GM12801 (cell line): Measurements from ENCODE around the gene HOXD1.

Experiments
- TF ChIP-seq, protein P1 (sequence below): IDR thresholded peaks from one replicate; pipeline ENCODE4 v1.5.1; 2011; ENCODE audit warnings: control low read depth; ENCODE audit not compliant: insufficient read length; ENCODE audit errors: extremely low read depth

HOXD1 gene

DNA sequence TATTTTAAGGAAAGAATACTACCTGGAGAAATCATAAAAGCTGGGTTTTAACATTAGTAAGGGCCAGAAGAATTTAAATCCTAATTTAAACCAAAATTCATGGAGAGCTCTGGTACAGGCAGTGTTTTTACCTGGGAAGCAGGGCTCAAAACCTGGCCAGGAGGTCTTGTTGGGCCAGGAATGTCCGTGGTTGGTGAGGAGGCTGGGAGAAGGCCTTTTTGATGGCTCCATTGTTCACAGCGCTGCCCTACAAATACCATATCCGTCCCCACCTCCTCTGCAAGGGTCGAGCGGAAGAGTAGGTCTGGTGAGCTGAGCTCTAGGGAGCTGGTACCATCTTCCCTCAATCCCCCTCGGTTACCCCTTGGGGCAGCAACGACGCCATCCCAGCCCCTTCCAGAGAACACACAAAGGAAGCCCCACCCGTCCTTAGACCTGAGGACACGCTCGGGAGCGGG lies 10.9 kb upstream of the HOXD1 start:
- TF ChIP-seq, protein P1, sequence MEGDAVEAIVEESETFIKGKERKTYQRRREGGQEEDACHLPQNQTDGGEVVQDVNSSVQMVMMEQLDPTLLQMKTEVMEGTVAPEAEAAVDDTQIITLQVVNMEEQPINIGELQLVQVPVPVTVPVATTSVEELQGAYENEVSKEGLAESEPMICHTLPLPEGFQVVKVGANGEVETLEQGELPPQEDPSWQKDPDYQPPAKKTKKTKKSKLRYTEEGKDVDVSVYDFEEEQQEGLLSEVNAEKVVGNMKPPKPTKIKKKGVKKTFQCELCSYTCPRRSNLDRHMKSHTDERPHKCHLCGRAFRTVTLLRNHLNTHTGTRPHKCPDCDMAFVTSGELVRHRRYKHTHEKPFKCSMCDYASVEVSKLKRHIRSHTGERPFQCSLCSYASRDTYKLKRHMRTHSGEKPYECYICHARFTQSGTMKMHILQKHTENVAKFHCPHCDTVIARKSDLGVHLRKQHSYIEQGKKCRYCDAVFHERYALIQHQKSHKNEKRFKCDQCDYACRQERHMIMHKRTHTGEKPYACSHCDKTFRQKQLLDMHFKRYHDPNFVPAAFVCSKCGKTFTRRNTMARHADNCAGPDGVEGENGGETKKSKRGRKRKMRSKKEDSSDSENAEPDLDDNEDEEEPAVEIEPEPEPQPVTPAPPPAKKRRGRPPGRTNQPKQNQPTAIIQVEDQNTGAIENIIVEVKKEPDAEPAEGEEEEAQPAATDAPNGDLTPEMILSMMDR = no peak

GRCh38 chr2:176178038-176178756 lies 10.3 kb upstream of the HOXD1 start:
- TF ChIP-seq, protein P1 = no peak

GRCh38 chr2:176178757-176179295 lies 9.6 kb upstream of the HOXD1 start:
- TF ChIP-seq, protein P1 = no peak

DNA sequence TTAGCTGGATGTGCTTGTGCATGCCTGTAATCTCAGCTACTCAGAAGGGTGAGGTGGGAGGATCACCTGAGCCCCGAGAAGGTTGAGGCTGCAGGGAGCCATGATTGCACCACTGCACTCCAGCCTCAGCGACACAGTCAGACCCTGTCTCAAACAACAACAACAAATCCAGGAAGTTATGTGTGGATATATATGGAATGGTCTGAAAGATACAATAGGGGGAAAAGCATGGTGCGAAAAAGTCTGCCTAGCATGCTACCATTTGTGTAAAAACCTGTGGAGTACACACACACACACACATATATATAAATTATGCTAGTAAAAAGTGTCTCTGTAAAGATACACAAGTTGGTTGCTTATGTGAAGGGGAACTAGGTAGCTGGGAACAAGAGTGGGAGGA lies 6.9 kb upstream of the HOXD1 start:
- TF ChIP-seq, protein P1 = no peak

GRCh38 chr2:176182671-176183070 lies 5.8 kb upstream of the HOXD1 start:
- TF ChIP-seq, protein P1 = no peak

DNA sequence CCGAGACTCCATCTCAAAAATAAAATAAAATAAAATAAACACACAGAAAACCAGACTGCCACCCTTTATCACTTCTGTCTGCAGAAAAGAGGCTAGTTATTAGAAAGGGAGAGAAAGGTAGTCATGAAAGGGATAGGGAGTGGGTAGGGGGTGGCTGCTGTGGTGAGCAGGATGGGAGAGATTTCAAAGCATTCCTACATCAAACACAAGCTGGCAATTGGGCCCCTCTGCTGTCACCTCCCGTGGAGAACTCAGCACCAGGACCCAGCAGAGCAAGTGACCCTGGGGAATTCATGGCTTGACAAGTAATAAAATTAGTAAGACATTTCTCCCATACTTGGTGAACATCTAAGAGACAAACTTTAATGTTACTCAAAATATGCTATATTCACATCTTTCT lies 3.7 kb upstream of the HOXD1 start:
- TF ChIP-seq, protein P1 = no peak

DNA sequence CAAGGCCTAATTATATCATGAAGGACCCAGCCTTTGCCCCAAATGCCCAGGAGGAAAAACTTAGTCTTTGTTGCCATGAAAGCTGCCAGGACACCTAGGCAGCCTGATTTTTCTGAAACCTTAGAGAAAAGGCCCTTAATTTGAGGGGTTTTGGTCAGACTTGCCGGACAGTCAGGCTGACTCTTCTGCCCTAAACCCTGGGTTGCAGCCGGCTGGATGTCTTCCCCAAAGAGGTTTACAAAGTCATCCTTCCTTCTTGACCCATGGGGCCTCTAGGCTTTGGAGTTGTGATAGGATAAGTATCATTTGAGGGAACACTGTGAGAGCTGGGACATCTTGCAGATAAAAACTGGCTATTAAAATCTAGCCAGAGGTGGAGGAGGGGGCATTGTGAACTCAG lies 2.4 kb upstream of the HOXD1 start:
- TF ChIP-seq, protein P1 = no peak
